Small intestine (tissue), 16 donors: ENCODE results near the gene ZNF407. TPM values are rescaled to one million over a fixed set of nuclear protein-coding genes. Genes with fewer than 3 reads are reported as not detected.

Source experiments
- DNase-seq, 2 donors: peaks; one replicate each; pipeline versions ENCODE4 v3.0.0 to v3.0.0-alpha.2; 2013
- FAIRE-seq: peaks from 2 replicates; lab custom pipeline; 2012; peaks lifted over from hg19 to GRCh38; lab: Jason Lieb, UNC
- H3K27ac ChIP-seq, 3 donors: one replicate each; pipeline ENCODE4 v1.5.1; 2013; ENCODE audit warnings: low read length in 2 of 3, mild to moderate bottlenecking in 2 of 3, control low read depth in 1 of 3, inconsistent platforms in 1 of 3, low read depth in 1 of 3, moderate library complexity in 1 of 3
- H3K27me3 ChIP-seq, 3 donors: one replicate each; pipeline ENCODE4 v1.6.1; 2013; ENCODE audit warnings: low read length in 3 of 3, inconsistent platforms in 1 of 3; ENCODE audit not compliant: control insufficient read depth in 3 of 3, insufficient read depth in 3 of 3
- H3K36me3 ChIP-seq, 3 donors: one replicate each; pipeline ENCODE4 v1.6.1; 2013; ENCODE audit warnings: low read length in 3 of 3, inconsistent platforms in 1 of 3, low read depth in 1 of 3, mild to moderate bottlenecking in 1 of 3, moderate library complexity in 1 of 3; ENCODE audit not compliant: control insufficient read depth in 3 of 3, insufficient read depth in 2 of 3
- H3K4me1 ChIP-seq, 3 donors: one replicate each; pipeline ENCODE4 v1.6.1; 2013; ENCODE audit warnings: low read length in 2 of 3, inconsistent platforms in 1 of 3, low read depth in 1 of 3, mild to moderate bottlenecking in 1 of 3, moderate library complexity in 1 of 3; ENCODE audit not compliant: control insufficient read depth in 3 of 3, insufficient read depth in 2 of 3
- H3K4me3 ChIP-seq, 3 donors: one replicate each; pipeline ENCODE4 v1.5.1; 2013; ENCODE audit warnings: low read length in 3 of 3, control low read depth in 1 of 3, inconsistent platforms in 1 of 3, low read depth in 1 of 3, mild to moderate bottlenecking in 1 of 3, moderate library complexity in 1 of 3
- H3K9me3 ChIP-seq, 2 donors: one replicate each; pipeline ENCODE4 v1.6.1; 2013; ENCODE audit warnings: low read depth in 1 of 2, low read length in 1 of 2; ENCODE audit not compliant: control insufficient read depth in 2 of 2, insufficient read depth in 1 of 2
- WGBS, 3 donors: extraction: QIAGEN DNeasy Blood & Tissue Kit; methylation state at CpG; one replicate each; pipeline ENCODE4 v1.1.7; 2013; 5-methylcytosine and 5-hydroxymethylcytosine counted together
- long read RNA-seq, 10 donors: transcript quantifications; one replicate each; lab custom pipeline, GENCODE V29; 2026
- polyA plus RNA-seq, 4 donors: library from polyadenylated mRNA; stranded (reverse) in 3 of 4; unstranded in 1 of 4; fragments of 200-250 nt in 3 of 4; fragments of 120-200 nt in 1 of 4; gene quantifications; one replicate each; pipeline versions ENCODE4 v1.2.1 to v1.2.3, GENCODE V29; 2013
- donor health status: healthy with polysubstance abuse.
- donor health status: control.
- donor health status: control.
- donor health status: Bipolar disorder and iron deficiency.
- donor health status: healthy.

Gene ZNF407
- 1 to 10 TPM; 2.7 to 6.3 (median 4.0) TPM for polyA plus RNA-seq
- long read RNA-seq, donor 1: 0 reads
- long read RNA-seq, donor 2, full-length matches to known transcripts: 2 of 2 reads
- long read RNA-seq, donor 2, partial matches to known transcripts: 0 of 2 reads
- long read RNA-seq, donor 2, other reads (novel, unspliced or antisense): 0 of 2 reads
- long read RNA-seq, donor 3, full-length matches to known transcripts: 4 of 4 reads
- long read RNA-seq, donor 3, partial matches to known transcripts: 0 of 4 reads
- long read RNA-seq, donor 3, other reads (novel, unspliced or antisense): 0 of 4 reads
- long read RNA-seq, donor 4, full-length matches to known transcripts: 1 of 1 reads
- long read RNA-seq, donor 4, partial matches to known transcripts: 0 of 1 reads
- long read RNA-seq, donor 4, other reads (novel, unspliced or antisense): 0 of 1 reads
- long read RNA-seq, donor 5: 0 reads
- long read RNA-seq, donor 6, full-length matches to known transcripts: 4 of 4 reads
- long read RNA-seq, donor 6, partial matches to known transcripts: 0 of 4 reads
- long read RNA-seq, donor 6, other reads (novel, unspliced or antisense): 0 of 4 reads
- long read RNA-seq, donor 7, full-length matches to known transcripts: 8 of 8 reads
- long read RNA-seq, donor 7, partial matches to known transcripts: 0 of 8 reads
- long read RNA-seq, donor 7, other reads (novel, unspliced or antisense): 0 of 8 reads
- long read RNA-seq, donor 8: 0 reads
- long read RNA-seq, donor 9: 0 reads
- long read RNA-seq, donor 10, full-length matches to known transcripts: 10 of 10 reads
- long read RNA-seq, donor 10, partial matches to known transcripts: 0 of 10 reads
- long read RNA-seq, donor 10, other reads (novel, unspliced or antisense): 0 of 10 reads

- H3K27me3 ChIP-seq: no peaks in the 10 kb centered on the region
- WGBS, 3 donors: 0 to 1% (median 0%) methylated on average over 26 to 64 of the region's 64 CpGs
- FAIRE-seq: no peak
- peak; percentile 94 to 97 for DNase-seq
- peaks cover 0 to 4% (median 3%) of the 10 kb centered on the region in 3 donors for H3K36me3 ChIP-seq
- H3K9me3 ChIP-seq: no peaks in the 10 kb centered on the region
- peak within 1 kb of the TSS; percentile 87 to 98 (median 92) for H3K27ac ChIP-seq
- H3K4me3 ChIP-seq: peak within 1 kb of the TSS; percentile 68 to 95 (median 84)
- peaks cover 0 to 21% (median 13%) of the 10 kb centered on the region in 3 donors for H3K4me1 ChIP-seq
Observed at GRCh38 chr18:74597662-74598349, at the start of gene ZNF407. ZNF407 (plus strand) TSS chr18:74597870; CDS start chr18:74631020, 33,150 bp downstream.

GRCh38 chr18:74549591-74550104 lies 48.0 kb upstream of the ZNF407 start:
- 84 to 100% (median 95%) methylated on average over 1 of the region's 1 CpG for WGBS, 3 donors
- no peaks in the 10 kb centered on the region for H3K27me3 ChIP-seq
- FAIRE-seq: no peak
- H3K36me3 ChIP-seq: no peaks in the 10 kb centered on the region
- no peak overlapping the region for H3K27ac ChIP-seq
- H3K4me1 ChIP-seq: peaks cover 0 to 18% (median 0%) of the 10 kb centered on the region in 3 donors
- no peak for DNase-seq
- H3K9me3 ChIP-seq: peaks cover 2 to 26% of the 10 kb centered on the region in 2 donors
- H3K4me3 ChIP-seq: no peak overlapping the region

- WGBS, 3 donors: 92 to 96% (median 96%) methylated on average over 6 of the region's 6 CpGs
- Histone ChIP-seq H3K36me3 (no peaks in the 10 kb centered on the region), H3K27ac (no peak overlapping the region), H3K4me1 (peaks cover 0 to 15% (median 3%) of the 10 kb centered on the region in 3 donors), H3K4me3 (no peak overlapping the region), H3K27me3 (no peaks in the 10 kb centered on the region), H3K9me3 (peaks cover 2 to 26% of the 10 kb centered on the region in 2 donors)
- FAIRE-seq (no peak), DNase-seq (no peak)
Observed at GRCh38 chr18:74550886-74551285, 46.8 kb upstream of the ZNF407 start.

- DNase-seq (no peak), FAIRE-seq (no peak)
- H3K4me1 ChIP-seq: peaks cover 0 to 15% (median 3%) of the 10 kb centered on the region in 3 donors
- no peaks in the 10 kb centered on the region for H3K36me3 ChIP-seq
- H3K27ac ChIP-seq: no peak overlapping the region
- 42 to 47% (median 44%) methylated on average over 3 of the region's 3 CpGs for WGBS, 3 donors
- H3K4me3 ChIP-seq: no peak overlapping the region
- H3K27me3 ChIP-seq: no peaks in the 10 kb centered on the region
- H3K9me3 ChIP-seq: peaks cover 2 to 26% of the 10 kb centered on the region in 2 donors
Observed at GRCh38 chr18:74551452-74551851, 46.2 kb upstream of the ZNF407 start.

- H3K27ac ChIP-seq: no peak overlapping the region
- no peaks in the 10 kb centered on the region for H3K36me3 ChIP-seq
- peak; percentile 92 to 93 for DNase-seq
- H3K4me1 ChIP-seq: peaks cover 0 to 12% (median 3%) of the 10 kb centered on the region in 3 donors
- no peaks in the 10 kb centered on the region for H3K27me3 ChIP-seq
- peaks cover 2 to 26% of the 10 kb centered on the region in 2 donors for H3K9me3 ChIP-seq
- no peak for FAIRE-seq
- WGBS, 3 donors: 21 to 26% (median 24%) methylated on average over 5 of the region's 5 CpGs
- H3K4me3 ChIP-seq: no peak overlapping the region
Observed at GRCh38 chr18:74551936-74552555, 45.6 kb upstream of the ZNF407 start.

GRCh38 chr18:74556126-74556525 lies 41.5 kb upstream of the ZNF407 start:
- H3K9me3 ChIP-seq: no peaks in the 10 kb centered on the region
- peaks cover 0 to 8% (median 3%) of the 10 kb centered on the region in 3 donors for H3K4me1 ChIP-seq
- H3K4me3 ChIP-seq: no peak overlapping the region
- peak; percentile 45 to 84 for DNase-seq
- no peak for FAIRE-seq
- WGBS, 3 donors: 6 to 66% (median 35%) methylated on average over 11 of the region's 11 CpGs
- H3K27me3 ChIP-seq: no peaks in the 10 kb centered on the region
- no peaks in the 10 kb centered on the region for H3K36me3 ChIP-seq
- no peak overlapping the region for H3K27ac ChIP-seq

GRCh38 chr18:74558096-74558495 lies 39.6 kb upstream of the ZNF407 start:
- H3K4me3 ChIP-seq: no peak overlapping the region
- H3K9me3 ChIP-seq: no peaks in the 10 kb centered on the region
- H3K27me3 ChIP-seq: no peaks in the 10 kb centered on the region
- FAIRE-seq: no peak
- WGBS, 3 donors: 56 to 67% (median 62%) methylated on average over 4 of the region's 4 CpGs
- DNase-seq: no peak
- no peak overlapping the region for H3K27ac ChIP-seq
- H3K4me1 ChIP-seq: peaks cover 0 to 18% (median 3%) of the 10 kb centered on the region in 3 donors
- no peaks in the 10 kb centered on the region for H3K36me3 ChIP-seq
